HUES64 (cell line): ENCODE data around the gene SERPINA1.

Source experiments
- H3K27ac ChIP-seq: 2 replicates; pipeline ENCODE4 v1.7.0; 2013; ENCODE audit warnings: low read depth, low read length, inconsistent platforms
- H3K27me3 ChIP-seq: 2 replicates; pipeline ENCODE4 v1.6.1; 2013; ENCODE audit warnings: mild to moderate bottlenecking, low read length; ENCODE audit not compliant: insufficient read depth
- H3K36me3 ChIP-seq: 2 replicates; pipeline ENCODE4 v1.6.1; 2013; ENCODE audit warnings: mild to moderate bottlenecking, low read length; ENCODE audit not compliant: insufficient read depth
- H3K4me1 ChIP-seq: 2 replicates; pipeline ENCODE4 v1.6.1; 2013; ENCODE audit warnings: mild to moderate bottlenecking, low read length, moderate library complexity; ENCODE audit not compliant: insufficient read depth
- H3K4me3 ChIP-seq: 2 replicates; pipeline ENCODE4 v1.5.1; 2013; ENCODE audit warnings: mild to moderate bottlenecking, low read length, moderate library complexity
- H3K9ac ChIP-seq: 2 replicates; pipeline ENCODE4 v1.6.1; 2013; ENCODE audit warnings: mild to moderate bottlenecking, low read depth, low read length
- H3K9me3 ChIP-seq: 2 replicates; pipeline ENCODE4 v1.6.1; 2013; ENCODE audit warnings: low read depth, low read length; ENCODE audit not compliant: insufficient read depth
- WGBS: fragments of 150-250, 120-280 bp; methylation state at CpG from one replicate; pipeline ENCODE4 v1.1.7; 2013; ENCODE audit warnings: missing lambda C conversion rate; 5-methylcytosine and 5-hydroxymethylcytosine counted together

The SERPINA1 gene

GRCh38 chr14:94343238-94344005 lies 45.0 kb downstream of the SERPINA1 start:
- WGBS: 90% methylated on average over 7 of the region's 8 CpGs
- no peak overlapping the region for H3K27ac ChIP-seq

GRCh38 chr14:94342334-94342934 lies 46.0 kb downstream of the SERPINA1 start:
- Histone ChIP-seq H3K9me3 (no peaks in the 10 kb centered on the region; the same call in 1 of the 2 replicates), H3K27me3 (no peaks in the 10 kb centered on the region), H3K9ac (no peak overlapping the region), H3K4me1 (no peaks in the 10 kb centered on the region), H3K27ac (no peak overlapping the region), H3K4me3 (no peak overlapping the region), H3K36me3 (no peaks in the 10 kb centered on the region)
- WGBS: 60% methylated on average over 2 of the region's 2 CpGs

More at GRCh38 chr14:94343238-94344005, 45.0 kb downstream of the SERPINA1 start:
- Histone ChIP-seq H3K4me3 (no peak overlapping the region), H3K9ac (no peak overlapping the region), H3K9me3 (no peaks in the 10 kb centered on the region), H3K4me1 (no peaks in the 10 kb centered on the region), H3K36me3 (no peaks in the 10 kb centered on the region), H3K27me3 (no peaks in the 10 kb centered on the region)

GRCh38 chr14:94341656-94342333 lies 46.6 kb downstream of the SERPINA1 start:
- H3K27me3 ChIP-seq: no peaks in the 10 kb centered on the region
- no peak overlapping the region for H3K9ac ChIP-seq
- 89% methylated on average over 5 of the region's 5 CpGs for WGBS
- H3K9me3 ChIP-seq: no peaks in the 10 kb centered on the region; the same call in 1 of the 2 replicates
- H3K4me3 ChIP-seq: no peak overlapping the region
- H3K36me3 ChIP-seq: no peaks in the 10 kb centered on the region
- no peaks in the 10 kb centered on the region for H3K4me1 ChIP-seq
- no peak overlapping the region for H3K27ac ChIP-seq

- no peak overlapping the region for H3K4me3 ChIP-seq
- H3K9ac ChIP-seq: no peak overlapping the region
- H3K27me3 ChIP-seq: no peaks in the 10 kb centered on the region
- H3K4me1 ChIP-seq: no peaks in the 10 kb centered on the region
- no peak overlapping the region for H3K27ac ChIP-seq
- no peaks in the 10 kb centered on the region for H3K36me3 ChIP-seq
- H3K9me3 ChIP-seq: no peaks in the 10 kb centered on the region; the same call in 1 of the 2 replicates
Measured at GRCh38 chr14:94340533-94340932, 47.9 kb downstream of the SERPINA1 start.

GRCh38 chr14:94338023-94338422 lies 50.4 kb downstream of the SERPINA1 start:
- no peaks in the 10 kb centered on the region for H3K27me3 ChIP-seq
- no peaks in the 10 kb centered on the region; the same call in 1 of the 2 replicates for H3K9me3 ChIP-seq
- no peak overlapping the region for H3K9ac ChIP-seq
- H3K27ac ChIP-seq: no peak overlapping the region
- WGBS: 87% methylated on average over 2 of the region's 2 CpGs
- H3K4me3 ChIP-seq: no peak overlapping the region
- no peaks in the 10 kb centered on the region for H3K36me3 ChIP-seq
- no peaks in the 10 kb centered on the region for H3K4me1 ChIP-seq

GRCh38 chr14:94337274-94337673 lies 51.1 kb downstream of the SERPINA1 start:
- H3K9ac ChIP-seq: no peak overlapping the region
- H3K27me3 ChIP-seq: no peaks in the 10 kb centered on the region
- no peak overlapping the region for H3K4me3 ChIP-seq
- no peak overlapping the region for H3K27ac ChIP-seq
- H3K4me1 ChIP-seq: no peaks in the 10 kb centered on the region
- 95% methylated on average over 6 of the region's 6 CpGs for WGBS
- H3K9me3 ChIP-seq: no peaks in the 10 kb centered on the region; the same call in 1 of the 2 replicates
- no peaks in the 10 kb centered on the region for H3K36me3 ChIP-seq

- Histone ChIP-seq H3K9ac (no peak overlapping the region), H3K36me3 (no peaks in the 10 kb centered on the region), H3K4me3 (no peak overlapping the region), H3K27ac (no peak overlapping the region), H3K9me3 (no peaks in the 10 kb centered on the region; the same call in 1 of the 2 replicates), H3K4me1 (no peaks in the 10 kb centered on the region), H3K27me3 (no peaks in the 10 kb centered on the region)
- 83% methylated on average over 4 of the region's 4 CpGs for WGBS
Measured at GRCh38 chr14:94334872-94335271, 53.5 kb downstream of the SERPINA1 start.

GRCh38 chr14:94332587-94332986 lies 55.8 kb downstream of the SERPINA1 start:
- no peaks in the 10 kb centered on the region for H3K36me3 ChIP-seq
- no peak overlapping the region for H3K4me3 ChIP-seq
- H3K27me3 ChIP-seq: no peaks in the 10 kb centered on the region
- H3K9ac ChIP-seq: no peak overlapping the region
- no peaks in the 10 kb centered on the region for H3K9me3 ChIP-seq
- no peak overlapping the region for H3K27ac ChIP-seq
- no peaks in the 10 kb centered on the region for H3K4me1 ChIP-seq

- no peaks in the 10 kb centered on the region for H3K36me3 ChIP-seq
- no peak overlapping the region for H3K27ac ChIP-seq
- WGBS: 91% methylated on average over 7 of the region's 7 CpGs
Measured at GRCh38 chr14:94332063-94332583, 56.3 kb downstream of the SERPINA1 start.

GRCh38 chr14:94331462-94331861 lies 56.9 kb downstream of the SERPINA1 start:
- H3K9ac ChIP-seq: no peak overlapping the region
- H3K4me1 ChIP-seq: no peaks in the 10 kb centered on the region
- 96% methylated on average over 5 of the region's 5 CpGs for WGBS
- no peak overlapping the region for H3K27ac ChIP-seq
- H3K9me3 ChIP-seq: no peaks in the 10 kb centered on the region
- no peaks in the 10 kb centered on the region for H3K27me3 ChIP-seq
- H3K36me3 ChIP-seq: no peaks in the 10 kb centered on the region
- H3K4me3 ChIP-seq: no peak overlapping the region

More at GRCh38 chr14:94332063-94332583, 56.3 kb downstream of the SERPINA1 start:
- no peaks in the 10 kb centered on the region for H3K9me3 ChIP-seq
- no peak overlapping the region for H3K9ac ChIP-seq
- H3K27me3 ChIP-seq: no peaks in the 10 kb centered on the region
- H3K4me1 ChIP-seq: no peaks in the 10 kb centered on the region
- H3K4me3 ChIP-seq: no peak overlapping the region

- Histone ChIP-seq H3K4me1 (no peaks in the 10 kb centered on the region), H3K27me3 (no peaks in the 10 kb centered on the region), H3K4me3 (no peak overlapping the region), H3K9me3 (no peaks in the 10 kb centered on the region), H3K27ac (no peak overlapping the region), H3K36me3 (no peaks in the 10 kb centered on the region), H3K9ac (no peak overlapping the region)
- 88% methylated on average over 2 of the region's 2 CpGs for WGBS
Measured at GRCh38 chr14:94330857-94331256, 57.5 kb downstream of the SERPINA1 start.
